Spinal cord (tissue), 10 donors: ENCODE data around the gene EIF6. TPM values are rescaled to one million over a fixed set of nuclear protein-coding genes. Genes with fewer than 3 reads are reported as not detected.
A peak's percentile ranks its signal among the peaks of the same experiment; 100 is the strongest.

ENCODE experiments used
- DNase-seq, 6 donors: peaks; one replicate each; pipeline versions ENCODE4 v3.0.0 to v3.0.0-alpha.2; 2013 to 2015; ENCODE audit warnings: low spot score in 6 of 6, low read depth in 4 of 6
- H3K27ac ChIP-seq: one replicate; pipeline ENCODE4 v1.5.1; 2013; ENCODE audit warnings: low read depth, low read length, control low read depth
- H3K27me3 ChIP-seq: one replicate; pipeline ENCODE4 v1.6.1; 2013; ENCODE audit warnings: low read length; ENCODE audit not compliant: control insufficient read depth, insufficient read depth
- H3K36me3 ChIP-seq: one replicate; pipeline ENCODE4 v1.6.1; 2013; ENCODE audit warnings: low read length; ENCODE audit not compliant: control insufficient read depth, insufficient read depth
- H3K4me1 ChIP-seq: one replicate; pipeline ENCODE4 v1.6.1; 2013; ENCODE audit warnings: low read length; ENCODE audit not compliant: control insufficient read depth, insufficient read depth
- H3K4me3 ChIP-seq: one replicate; pipeline ENCODE4 v1.5.1; 2013; ENCODE audit warnings: low read depth, low read length, control low read depth
- H3K9me3 ChIP-seq: one replicate; pipeline ENCODE4 v1.6.1; 2013; ENCODE audit warnings: low read length; ENCODE audit not compliant: control insufficient read depth, insufficient read depth
- WGBS: methylation state at CpG from one replicate; pipeline ENCODE4 v1.1.5; 2013; ENCODE audit warnings: missing lambda C conversion rate; ENCODE audit not compliant: insufficient coverage; 5-methylcytosine and 5-hydroxymethylcytosine counted together
- long read RNA-seq, 4 donors: transcript quantifications; one replicate each; lab custom pipeline, GENCODE V29; 2026
- polyA plus RNA-seq, 2 donors: library from polyadenylated mRNA; unstranded; fragments of 120-200 nt; gene quantifications; one replicate each; pipeline ENCODE4 v1.2.1, GENCODE V29; 2013; ENCODE audit not compliant: insufficient read length in 2 of 2
- total RNA-seq, 2 donors: library from RNA; depleted of rRNA in 1 of 2; stranded (reverse); fragments of 120-200 nt in 1 of 2; fragments of >200 nt in 1 of 2; gene quantifications; one replicate each; pipeline versions ENCODE4 v1.2.3 to v1.2.4, GENCODE V29; 2013 to 2014
- donor health status: healthy.

EIF6 gene
- total RNA-seq: 100 to 1,000 TPM in 1 of 2 donors, 10 to 100 TPM in 1; 56.2 to 104 TPM
- 100 to 1,000 TPM in 1 of 2 donors, 10 to 100 TPM in 1; 99.8 to 106 TPM for polyA plus RNA-seq
- long read RNA-seq, donor 1, transcript EIF6-203 (7 exons, 1,289 nt): major isoform, 37 of 103 reads
- long read RNA-seq, donor 1, transcript EIF6-201 (6 exons, 1,252 nt): minor isoform, 5 of 103 reads
- long read RNA-seq, donor 1, partial matches to known transcripts: 58 of 103 reads
- long read RNA-seq, donor 1, other reads (novel, unspliced or antisense): 0 of 103 reads
- long read RNA-seq, donor 2, transcript EIF6-203 (7 exons, 1,289 nt): major isoform, 8 of 13 reads
- long read RNA-seq, donor 2, partial matches to known transcripts: 0 of 13 reads
- long read RNA-seq, donor 2, other reads (novel, unspliced or antisense): 0 of 13 reads
- long read RNA-seq, donor 3, transcript EIF6-203 (7 exons, 1,289 nt): major isoform, 27 of 44 reads
- long read RNA-seq, donor 3, partial matches to known transcripts: 14 of 44 reads
- long read RNA-seq, donor 3, other reads (novel, unspliced or antisense): 0 of 44 reads
- long read RNA-seq, donor 4, transcript EIF6-201 (6 exons, 1,252 nt): minor isoform, 15 of 211 reads
- long read RNA-seq, donor 4, transcript EIF6-203 (7 exons, 1,289 nt): major isoform, 67 of 211 reads
- long read RNA-seq, donor 4, partial matches to known transcripts: 116 of 211 reads
- long read RNA-seq, donor 4, other reads (novel, unspliced or antisense): 7 of 211 reads

DNA sequence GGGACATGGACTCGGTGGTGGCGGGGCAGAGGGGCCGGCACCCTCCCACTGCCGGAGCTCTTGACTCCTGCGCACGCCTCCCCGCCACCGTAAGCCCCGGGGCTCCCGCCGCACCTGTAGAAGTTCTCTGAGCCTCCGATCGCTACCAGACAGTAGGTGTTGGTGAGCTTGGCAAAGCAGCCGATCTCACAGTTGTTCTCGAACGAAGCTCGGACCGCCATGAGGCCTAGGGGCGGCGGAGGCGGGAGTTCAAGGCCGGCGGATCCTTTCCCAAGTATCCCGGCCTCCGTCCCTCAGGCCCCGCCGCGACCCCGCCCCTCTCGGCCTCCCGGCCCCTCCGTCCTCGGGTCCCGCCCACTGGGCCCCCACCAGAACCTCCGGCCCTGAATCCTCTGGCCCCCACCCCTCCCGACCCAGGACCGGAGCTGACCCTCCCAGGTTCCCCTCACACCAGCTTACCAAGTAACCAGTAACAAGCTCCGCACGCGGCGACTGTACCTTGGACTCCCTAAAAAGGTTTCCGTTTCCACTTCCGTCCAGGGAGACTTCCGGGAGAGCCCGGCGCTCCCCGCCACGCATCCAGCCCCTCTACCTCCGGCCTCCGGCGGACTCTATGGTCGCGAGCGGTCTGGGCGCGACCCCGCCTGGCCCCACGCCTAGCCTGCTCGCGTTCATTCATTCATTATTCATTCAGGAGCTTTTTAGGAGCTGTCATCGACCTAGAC, at the start of gene EIF6:
Gene EIF6, minus strand, starts transcription at position 506 of the 725 bp plus-strand sequence. Its CDS starts 285 bp downstream, at position 221.
- Histone ChIP-seq H3K27me3 (no peaks in the 10 kb centered on the region), H3K36me3 (peaks cover 35% of the 10 kb centered on the region), H3K4me1 (peaks cover 16% of the 10 kb centered on the region), H3K27ac (peak within 1 kb of the TSS; percentile 79), H3K4me3 (peak within 1 kb of the TSS; percentile 81), H3K9me3 (no peaks in the 10 kb centered on the region)
- peak; percentile 71 to 96 (median 80) for DNase-seq
- under 1% methylated on average over 54 of the region's 61 CpGs for WGBS

DNA sequence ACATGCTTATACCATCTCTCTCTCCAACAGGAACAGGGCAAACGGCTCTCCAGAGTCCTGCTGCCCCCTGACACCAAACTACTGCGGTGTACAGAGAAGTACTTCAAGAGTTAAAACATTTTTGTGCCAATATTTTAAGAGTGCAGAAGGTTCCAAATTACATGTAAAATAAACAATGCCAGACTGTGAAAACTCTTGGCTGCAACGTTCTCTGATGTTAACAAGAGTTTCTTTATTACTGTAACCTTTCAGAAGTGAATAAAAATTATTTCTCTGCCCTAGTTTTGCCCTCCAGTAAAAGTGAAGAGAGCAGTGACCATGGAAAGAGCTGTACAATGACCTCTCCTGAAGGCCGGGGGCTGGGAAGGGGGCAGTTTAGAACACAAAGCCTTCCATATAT, 49.0 kb upstream of the EIF6 start:
- WGBS: no CpG with 5 or more reads among the region's 4 CpGs
- H3K9me3 ChIP-seq: no peaks in the 10 kb centered on the region
- no peaks in the 10 kb centered on the region for H3K36me3 ChIP-seq
- no peaks in the 10 kb centered on the region for H3K4me1 ChIP-seq
- H3K27ac ChIP-seq: no peak overlapping the region
- no peak overlapping the region for H3K4me3 ChIP-seq
- no peaks in the 10 kb centered on the region for H3K27me3 ChIP-seq
- DNase-seq: peak in 1 of 6 donors; percentile 20

DNA sequence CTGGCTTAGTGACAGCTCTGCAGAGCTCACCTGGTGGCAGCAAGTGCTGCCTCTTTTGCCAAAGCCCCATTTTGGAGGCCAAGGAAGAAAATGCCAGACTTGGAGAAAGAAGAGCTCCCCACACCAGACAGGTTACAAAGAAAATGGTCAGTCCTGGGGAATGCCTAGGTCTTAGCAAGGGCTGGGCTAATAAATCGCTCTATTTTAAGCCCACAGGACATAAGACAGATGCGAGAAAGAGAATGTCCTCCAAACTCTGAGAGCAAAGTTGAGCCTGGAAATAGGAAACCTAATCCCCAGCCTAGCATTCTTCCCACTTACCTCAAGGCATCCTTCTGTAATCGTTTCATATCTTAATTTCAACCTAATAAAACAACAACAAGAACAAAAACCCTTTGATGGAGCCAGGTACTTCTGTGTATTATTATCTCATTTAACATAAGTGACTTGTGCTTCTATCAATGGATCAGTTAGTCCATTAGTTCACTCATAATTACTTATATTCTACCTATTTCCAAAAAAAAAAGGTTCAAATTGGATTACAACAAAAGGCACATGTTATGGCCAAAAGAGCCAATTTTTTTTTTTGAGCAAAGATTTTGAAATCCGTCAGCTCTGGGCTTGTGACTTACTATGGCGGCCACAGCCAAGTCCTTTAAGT, 48.1 kb upstream of the EIF6 start:
- Histone ChIP-seq H3K4me1 (no peaks in the 10 kb centered on the region), H3K27me3 (no peaks in the 10 kb centered on the region), H3K27ac (no peak overlapping the region), H3K4me3 (no peak overlapping the region), H3K36me3 (no peaks in the 10 kb centered on the region), H3K9me3 (no peaks in the 10 kb centered on the region)
- 100% methylated on average over 2 of the region's 5 CpGs for WGBS
- DNase-seq: no peak

DNA sequence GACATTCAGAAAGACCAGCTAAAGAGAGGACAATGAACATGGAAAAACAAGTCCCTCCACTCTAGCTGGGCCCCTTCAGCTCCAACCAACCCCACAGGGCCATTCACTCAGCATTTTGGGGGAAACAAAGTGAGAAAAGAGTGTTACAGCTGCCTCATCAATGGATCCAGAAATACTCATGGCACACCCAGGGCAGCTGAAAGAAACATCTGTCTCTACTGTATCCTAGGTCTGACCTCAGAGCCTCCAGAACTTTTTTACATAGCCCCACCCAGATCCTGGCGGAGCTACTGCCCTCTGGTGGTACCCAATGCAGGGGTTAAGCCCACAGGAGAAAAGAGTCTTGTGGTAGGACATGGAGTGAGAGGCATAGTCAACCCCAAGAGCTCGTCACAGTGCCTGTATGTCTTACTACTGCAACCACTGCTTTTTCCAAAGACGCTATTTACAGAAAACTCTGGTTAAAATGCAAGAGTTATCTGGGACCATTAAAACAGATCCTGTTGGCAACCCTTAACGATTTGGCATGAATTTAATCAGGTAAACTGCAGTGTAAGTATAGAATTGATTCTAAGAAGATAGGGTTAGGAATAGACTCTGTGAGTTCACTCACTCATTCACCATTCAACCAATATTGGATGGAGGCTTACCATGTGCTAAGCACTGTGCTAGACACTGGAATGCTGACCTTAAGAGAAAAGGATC, 45.0 kb upstream of the EIF6 start:
- H3K4me3 ChIP-seq: no peak overlapping the region
- H3K27me3 ChIP-seq: no peaks in the 10 kb centered on the region
- H3K36me3 ChIP-seq: no peaks in the 10 kb centered on the region
- no CpG with 5 or more reads among the region's 4 CpGs for WGBS
- peaks cover 5% of the 10 kb centered on the region for H3K4me1 ChIP-seq
- H3K27ac ChIP-seq: no peak overlapping the region
- DNase-seq: no peak
- H3K9me3 ChIP-seq: no peaks in the 10 kb centered on the region

DNA sequence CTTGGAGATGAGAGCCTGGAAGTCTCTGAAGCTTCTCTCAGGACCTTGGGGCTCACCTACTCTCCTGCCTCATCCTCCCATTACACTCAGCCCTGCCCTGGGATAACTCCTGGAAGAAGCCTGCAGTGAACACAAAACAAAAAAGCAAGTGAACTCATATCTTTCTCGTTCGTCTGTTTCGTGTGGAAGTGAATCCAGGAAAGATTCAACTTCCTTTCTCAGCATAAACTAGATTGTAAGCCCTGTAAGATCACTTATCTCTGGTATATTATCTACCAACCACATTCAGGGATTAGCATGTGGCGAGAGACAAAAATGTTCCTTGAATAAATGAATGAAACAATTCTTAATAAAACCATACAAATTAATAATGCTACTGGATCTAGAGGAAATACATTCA, 44.1 kb upstream of the EIF6 start:
- Histone ChIP-seq H3K27ac (no peak overlapping the region), H3K4me1 (peaks cover 5% of the 10 kb centered on the region), H3K27me3 (no peaks in the 10 kb centered on the region), H3K9me3 (no peaks in the 10 kb centered on the region), H3K36me3 (no peaks in the 10 kb centered on the region), H3K4me3 (no peak overlapping the region)
- no CpG with 5 or more reads among the region's 4 CpGs for WGBS
- no peak for DNase-seq

DNA sequence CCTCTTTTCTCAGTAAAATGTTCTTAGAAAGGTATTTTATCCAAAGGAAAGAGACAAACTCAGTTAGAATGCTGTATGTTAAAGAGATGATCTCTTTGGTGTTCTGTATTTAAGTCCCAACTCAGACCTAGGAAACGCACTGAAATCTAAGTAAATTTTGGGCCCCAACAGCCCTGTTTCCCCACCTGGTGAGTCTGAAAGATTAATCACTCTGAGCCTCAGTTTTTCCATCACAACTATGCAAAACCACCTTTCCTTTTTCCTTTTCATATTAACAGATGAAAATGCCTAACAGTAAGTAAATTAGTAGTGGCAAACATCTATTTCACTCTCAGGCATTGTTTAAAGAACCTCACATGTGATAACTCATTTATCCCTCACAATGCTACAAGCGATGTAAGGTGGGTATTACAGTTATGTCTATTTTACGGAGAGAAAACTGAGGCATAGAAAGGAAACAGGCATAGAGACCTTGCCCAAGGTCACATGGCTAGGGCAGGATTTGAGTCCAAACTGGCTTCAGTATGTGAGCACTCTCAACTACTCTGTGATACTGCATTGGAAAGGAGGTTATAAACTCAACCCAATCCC, 43.6 kb upstream of the EIF6 start:
- no CpG with 5 or more reads among the region's 3 CpGs for WGBS

DNA sequence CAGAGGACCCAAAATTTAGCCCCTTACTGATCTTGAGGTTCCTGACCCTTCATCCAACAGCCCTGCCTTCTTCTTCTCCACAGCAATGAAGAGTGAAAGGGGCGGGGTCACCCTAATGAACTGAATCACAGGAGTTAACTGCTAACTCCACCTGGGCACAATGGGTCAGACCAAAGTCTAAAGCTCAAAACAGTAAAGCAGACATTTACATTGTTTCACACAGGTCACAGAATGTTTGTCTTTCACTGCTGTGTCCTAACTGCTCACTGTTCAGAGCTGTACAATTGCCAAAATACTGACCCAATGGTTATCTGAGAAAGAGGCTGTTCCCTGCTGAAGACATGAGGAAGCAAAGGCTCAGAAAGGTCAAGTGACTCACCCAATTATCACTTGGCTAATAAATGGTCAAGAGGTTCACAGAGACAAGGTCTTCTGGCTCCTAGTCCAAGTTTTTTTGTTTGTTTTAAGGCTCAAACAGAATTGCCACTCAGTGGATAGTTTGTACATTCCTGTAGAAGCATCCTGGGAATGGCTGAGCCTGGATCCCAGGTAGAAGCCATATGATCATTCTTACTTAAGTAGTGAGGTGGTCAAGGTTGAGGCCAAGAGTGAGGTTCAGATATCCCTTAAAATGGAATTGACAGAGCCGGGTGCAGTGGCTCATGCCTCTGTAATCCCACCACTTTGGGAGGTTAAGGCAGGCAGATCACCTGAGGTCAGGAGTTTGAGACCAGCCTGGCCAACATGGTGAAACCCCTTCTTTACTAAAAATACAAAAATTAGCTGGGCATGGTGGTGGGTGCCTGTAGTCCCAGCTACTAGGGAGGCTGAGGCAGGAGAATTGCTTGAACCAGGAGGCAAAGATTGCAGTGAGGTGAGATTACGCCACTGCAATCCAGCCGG, 42.8 kb upstream of the EIF6 start:
- 88% methylated on average over 1 of the region's 4 CpGs for WGBS
- Histone ChIP-seq H3K27me3 (no peaks in the 10 kb centered on the region), H3K36me3 (no peaks in the 10 kb centered on the region), H3K27ac (no peak overlapping the region), H3K9me3 (no peaks in the 10 kb centered on the region), H3K4me3 (no peak overlapping the region), H3K4me1 (peaks cover 5% of the 10 kb centered on the region)
- DNase-seq: no peak

More for the DNA sequence above, 43.6 kb upstream of the EIF6 start:
- Histone ChIP-seq H3K4me1 (peaks cover 5% of the 10 kb centered on the region), H3K4me3 (no peak overlapping the region), H3K36me3 (no peaks in the 10 kb centered on the region), H3K9me3 (no peaks in the 10 kb centered on the region), H3K27me3 (no peaks in the 10 kb centered on the region), H3K27ac (no peak overlapping the region)
- no peak for DNase-seq

DNA sequence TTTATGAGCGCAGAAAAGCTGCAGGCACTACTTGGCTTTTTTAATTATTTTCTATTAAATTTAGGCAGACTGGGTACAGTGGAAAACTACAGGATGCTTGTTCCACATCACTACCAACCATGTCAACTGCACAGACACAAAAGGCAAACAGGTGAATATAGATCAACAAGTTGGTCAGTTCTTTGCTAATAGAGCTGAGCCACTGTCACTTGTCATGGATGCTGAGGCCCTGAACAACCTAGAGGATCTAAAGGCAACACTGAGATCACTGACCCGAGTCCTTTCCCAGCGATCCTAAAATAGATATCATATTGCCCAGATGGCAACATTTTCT, 42.1 kb upstream of the EIF6 start:
- no peak for DNase-seq

More for the DNA sequence above, 42.1 kb upstream of the EIF6 start:
- Histone ChIP-seq H3K27ac (no peak overlapping the region), H3K4me1 (peaks cover 5% of the 10 kb centered on the region), H3K4me3 (no peak overlapping the region), H3K9me3 (no peaks in the 10 kb centered on the region), H3K36me3 (no peaks in the 10 kb centered on the region), H3K27me3 (no peaks in the 10 kb centered on the region)
- WGBS: 85% methylated on average over 2 of the region's 3 CpGs
